ENCODE measurements around the gene APPBP2.
"Not testable (repeated sequence)": the region's sequence is repeated elsewhere in the genome, so short reads cannot be mapped to it uniquely, and the experiment has no call there.

Gene APPBP2, protein sequence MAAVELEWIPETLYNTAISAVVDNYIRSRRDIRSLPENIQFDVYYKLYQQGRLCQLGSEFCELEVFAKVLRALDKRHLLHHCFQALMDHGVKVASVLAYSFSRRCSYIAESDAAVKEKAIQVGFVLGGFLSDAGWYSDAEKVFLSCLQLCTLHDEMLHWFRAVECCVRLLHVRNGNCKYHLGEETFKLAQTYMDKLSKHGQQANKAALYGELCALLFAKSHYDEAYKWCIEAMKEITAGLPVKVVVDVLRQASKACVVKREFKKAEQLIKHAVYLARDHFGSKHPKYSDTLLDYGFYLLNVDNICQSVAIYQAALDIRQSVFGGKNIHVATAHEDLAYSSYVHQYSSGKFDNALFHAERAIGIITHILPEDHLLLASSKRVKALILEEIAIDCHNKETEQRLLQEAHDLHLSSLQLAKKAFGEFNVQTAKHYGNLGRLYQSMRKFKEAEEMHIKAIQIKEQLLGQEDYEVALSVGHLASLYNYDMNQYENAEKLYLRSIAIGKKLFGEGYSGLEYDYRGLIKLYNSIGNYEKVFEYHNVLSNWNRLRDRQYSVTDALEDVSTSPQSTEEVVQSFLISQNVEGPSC

DNA sequence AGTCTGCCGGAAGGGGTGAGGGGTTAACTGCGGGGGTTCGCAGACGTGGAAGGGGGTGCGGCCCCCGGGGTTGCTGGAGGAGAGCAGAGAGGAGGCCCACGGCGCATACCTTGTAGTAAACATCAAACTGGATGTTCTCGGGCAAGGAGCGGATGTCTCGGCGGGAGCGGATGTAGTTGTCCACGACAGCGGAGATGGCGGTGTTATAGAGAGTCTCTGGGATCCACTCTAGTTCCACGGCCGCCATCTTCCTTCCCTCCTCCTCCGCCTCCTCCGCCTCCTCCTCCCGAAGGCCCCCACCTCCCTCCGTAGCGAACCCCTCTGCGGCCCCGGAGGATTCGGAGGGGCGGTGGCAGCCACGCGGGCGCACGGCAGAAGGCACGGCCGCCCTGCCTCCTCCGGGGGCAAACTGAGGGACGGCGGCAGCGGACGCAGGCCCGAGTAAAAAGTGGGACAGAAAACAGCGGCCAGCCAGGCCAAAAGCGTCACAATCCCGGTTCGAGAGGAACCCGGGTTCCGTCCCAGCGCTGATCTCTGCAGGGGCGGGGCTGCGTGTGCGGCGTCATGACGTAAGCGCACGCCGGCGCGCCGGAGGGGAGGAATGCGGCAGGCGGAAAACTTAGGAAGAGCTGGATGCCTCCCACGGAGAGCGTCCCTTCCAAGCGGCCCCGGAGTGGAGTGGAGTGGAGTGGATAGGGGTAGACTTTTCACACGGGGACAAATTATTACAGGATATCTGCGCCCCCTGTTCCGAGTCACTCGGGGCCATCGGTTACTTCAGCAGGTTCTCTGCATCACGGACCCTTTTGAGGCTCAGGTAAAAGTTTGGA lies at the start of gene APPBP2:
APPBP2 (minus strand) TSS at position 558 of the 830 bp plus-strand sequence; CDS start at position 247, 311 bp downstream.
- peak; percentile 79 for DNase-seq (ENCODE audit: low read depth)

DNA sequence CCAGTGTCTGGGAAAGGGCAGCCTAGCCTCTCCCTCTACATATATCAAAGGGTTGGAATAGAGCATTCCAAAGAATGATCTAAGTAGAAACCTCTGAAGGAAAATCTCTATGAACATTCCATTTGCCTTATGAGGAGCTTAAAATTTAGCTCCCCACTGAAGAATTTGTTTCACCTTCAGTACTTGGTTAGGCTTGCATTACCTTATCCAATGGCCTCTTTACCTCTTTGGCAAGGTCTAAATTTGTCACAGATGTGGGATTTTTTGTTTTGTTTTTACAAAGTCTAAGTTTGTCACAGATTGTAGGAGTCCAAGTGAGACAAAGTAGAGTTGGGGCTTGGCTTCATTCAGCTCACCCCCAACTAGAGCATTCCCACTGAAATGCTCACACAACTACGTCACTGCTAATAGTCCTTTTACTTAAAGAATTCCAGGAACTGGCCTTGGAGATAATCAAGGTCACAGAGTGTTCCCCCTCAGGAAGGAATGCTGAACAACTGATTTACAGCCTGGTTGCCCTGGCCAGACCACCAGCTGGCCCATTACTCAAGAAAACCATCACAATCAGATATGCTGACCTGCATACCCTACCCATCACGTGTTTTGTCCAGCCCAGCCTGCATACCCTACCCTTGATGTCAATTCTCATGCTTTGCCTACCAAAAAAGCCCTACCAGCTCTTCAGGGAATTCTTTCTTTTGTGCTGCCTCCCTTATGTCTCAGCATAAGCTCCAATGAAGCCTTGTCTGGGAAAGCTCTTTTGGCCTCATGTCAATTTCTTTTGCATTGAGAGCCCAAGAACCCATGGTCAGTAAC lies 47.4 kb upstream of the APPBP2 start:
- no peak for DNase-seq (ENCODE audit: low read depth)

DNA sequence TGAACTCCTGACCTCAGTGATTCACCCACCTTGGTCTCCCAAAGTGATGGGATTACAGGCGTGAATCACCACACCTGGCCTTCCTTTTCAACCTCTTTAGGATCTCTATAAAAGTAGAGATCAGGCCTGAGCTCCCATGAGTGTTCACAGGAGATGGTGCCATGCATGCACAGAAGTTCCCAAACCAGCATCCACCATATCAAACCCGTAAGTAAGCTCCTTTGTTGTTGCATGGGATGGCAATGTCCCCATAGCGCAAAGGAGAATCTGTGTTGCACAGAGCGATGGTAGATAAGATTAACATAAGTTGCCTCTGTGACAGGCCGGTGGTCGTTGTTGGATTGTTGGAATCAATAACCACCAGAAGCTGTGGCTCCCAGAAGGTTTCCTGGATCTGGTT lies 39.2 kb upstream of the APPBP2 start:
- DNase-seq (ENCODE audit: low read depth): no peak

DNA sequence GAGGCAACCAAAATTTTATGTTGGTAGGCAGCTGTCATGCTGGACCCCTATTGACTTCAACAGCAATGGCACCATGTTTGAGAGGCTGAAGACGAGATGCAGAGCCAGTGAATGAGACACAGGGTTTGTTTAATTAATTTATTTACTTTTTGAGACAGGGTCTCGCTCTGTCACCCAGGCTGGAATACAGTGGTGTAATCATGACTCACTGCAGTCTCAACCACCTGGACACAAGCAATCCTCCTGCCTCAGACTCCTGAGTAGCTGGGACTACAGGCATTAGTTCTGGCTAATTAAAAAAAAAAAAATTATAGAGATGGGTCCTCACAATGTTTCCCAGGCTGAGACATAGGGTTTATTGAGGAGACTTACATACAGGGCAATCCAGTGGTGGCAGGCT lies 37.7 kb upstream of the APPBP2 start:
- no peak for DNase-seq (ENCODE audit: low read depth)

GRCh38 chr17:60562421-60562820 lies 36.4 kb upstream of the APPBP2 start:
- no peak for DNase-seq (ENCODE audit: low read depth)

GRCh38 chr17:60560860-60561257 lies 34.8 kb upstream of the APPBP2 start:
- DNase-seq (ENCODE audit: low read depth): no peak

DNA sequence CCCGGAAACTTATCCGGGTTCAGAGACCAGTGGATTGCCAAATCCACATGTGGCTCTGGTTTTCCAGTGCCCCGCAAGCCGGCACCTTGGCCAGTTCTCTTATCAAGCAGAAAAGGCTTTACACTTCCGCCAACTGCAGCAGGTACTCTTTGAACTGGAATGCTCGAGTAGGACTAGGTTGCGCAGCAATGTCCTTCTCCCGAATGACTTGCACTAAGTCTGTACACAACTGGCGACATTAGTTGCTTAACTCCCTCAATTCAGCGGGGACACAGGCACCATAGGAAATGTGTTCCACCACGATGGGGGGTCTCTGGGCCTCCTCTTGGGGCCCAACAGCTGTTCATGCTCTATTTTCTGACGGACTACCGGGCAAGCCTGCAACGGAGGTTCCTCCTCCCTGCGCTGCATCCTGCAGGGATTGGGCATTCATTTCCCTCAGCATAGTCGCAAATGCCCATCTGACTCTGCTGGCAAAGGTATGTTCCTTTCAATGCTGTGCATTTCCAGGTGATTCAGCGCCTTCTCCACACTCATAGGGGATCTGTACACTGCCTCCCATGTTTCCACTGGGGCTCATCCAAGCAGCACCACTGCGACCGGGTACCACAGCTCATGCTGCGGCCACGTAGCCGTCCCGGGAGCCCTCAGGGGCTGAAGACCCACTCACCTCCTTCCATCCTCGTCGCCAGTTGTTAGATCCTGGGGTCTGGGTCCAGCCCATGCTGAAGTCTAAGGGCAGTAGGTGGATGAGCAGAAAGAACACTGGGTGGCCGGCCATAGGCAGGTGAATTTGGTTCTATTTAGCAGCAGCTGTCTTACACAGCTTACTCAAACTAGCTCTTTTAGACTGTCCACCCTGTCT lies 34.2 kb upstream of the APPBP2 start:
- no peak for DNase-seq (ENCODE audit: low read depth)

DNA sequence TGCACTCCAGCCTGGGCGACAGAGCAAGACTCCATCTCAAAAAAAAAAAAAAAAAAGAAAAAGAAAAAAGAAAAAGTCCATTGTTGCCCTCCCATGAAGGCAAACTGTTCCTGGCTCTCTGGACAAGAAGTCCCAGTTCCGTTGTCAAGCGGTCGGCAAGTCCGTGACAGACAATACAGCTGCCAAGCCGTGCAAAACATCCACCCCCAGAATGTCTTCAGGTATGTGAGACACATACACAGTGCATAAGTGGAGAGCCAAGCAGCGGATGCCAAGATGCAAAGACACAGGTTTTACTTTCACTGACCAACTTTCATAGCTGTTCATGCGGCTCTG lies 33.6 kb upstream of the APPBP2 start:
- DNase-seq (ENCODE audit: low read depth): no peak

- no peak for DNase-seq (ENCODE audit: low read depth)
Measured at GRCh38 chr17:60557805-60558204, 31.8 kb upstream of the APPBP2 start.

- no peak for DNase-seq (ENCODE audit: low read depth)
Measured at GRCh38 chr17:60555786-60556185, 29.7 kb upstream of the APPBP2 start.

- DNase-seq (ENCODE audit: low read depth): peak; percentile 77
Measured at GRCh38 chr17:60554377-60554788, 28.3 kb upstream of the APPBP2 start.

DNA sequence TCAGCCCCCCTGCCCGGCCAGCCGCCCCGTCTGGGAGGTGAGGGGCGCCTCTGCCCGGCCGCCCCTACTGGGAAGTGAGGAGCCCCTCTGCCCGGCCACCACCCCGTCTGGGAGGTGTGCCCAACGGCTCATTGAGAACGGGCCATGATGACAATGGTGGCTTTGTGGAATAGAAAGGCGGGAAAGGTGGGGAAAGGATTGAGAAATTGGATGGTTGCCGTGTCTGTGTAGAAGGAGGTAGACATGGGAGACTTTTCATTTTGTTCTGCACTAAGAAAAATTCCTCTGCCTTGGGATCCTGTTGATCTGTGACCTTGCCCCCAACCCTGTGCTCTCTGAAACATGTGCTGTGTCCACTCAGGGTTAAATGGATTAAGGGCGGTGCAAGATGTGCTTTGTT lies 26.2 kb upstream of the APPBP2 start:
- DNase-seq (ENCODE audit: low read depth): not testable (repeated sequence)

DNA sequence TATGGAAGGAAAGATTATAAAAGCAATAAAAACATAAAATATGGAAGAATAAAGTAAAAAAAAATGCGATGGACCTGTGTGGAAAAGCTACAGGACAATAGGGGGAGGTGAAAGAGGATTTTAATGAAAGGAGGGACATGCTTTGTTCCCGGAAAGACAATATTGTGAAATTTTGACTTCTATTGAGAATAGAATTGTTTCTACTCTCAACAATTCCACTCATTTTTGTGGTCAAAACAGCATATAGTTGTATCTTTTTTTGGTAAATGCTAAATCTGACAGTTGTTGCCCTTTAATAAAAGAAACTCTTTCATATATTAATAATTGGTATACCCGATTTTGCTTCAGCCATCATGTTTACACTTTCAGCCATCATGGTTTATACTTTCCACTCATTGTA lies 22.9 kb upstream of the APPBP2 start:
- DNase-seq (ENCODE audit: low read depth): no peak

DNA sequence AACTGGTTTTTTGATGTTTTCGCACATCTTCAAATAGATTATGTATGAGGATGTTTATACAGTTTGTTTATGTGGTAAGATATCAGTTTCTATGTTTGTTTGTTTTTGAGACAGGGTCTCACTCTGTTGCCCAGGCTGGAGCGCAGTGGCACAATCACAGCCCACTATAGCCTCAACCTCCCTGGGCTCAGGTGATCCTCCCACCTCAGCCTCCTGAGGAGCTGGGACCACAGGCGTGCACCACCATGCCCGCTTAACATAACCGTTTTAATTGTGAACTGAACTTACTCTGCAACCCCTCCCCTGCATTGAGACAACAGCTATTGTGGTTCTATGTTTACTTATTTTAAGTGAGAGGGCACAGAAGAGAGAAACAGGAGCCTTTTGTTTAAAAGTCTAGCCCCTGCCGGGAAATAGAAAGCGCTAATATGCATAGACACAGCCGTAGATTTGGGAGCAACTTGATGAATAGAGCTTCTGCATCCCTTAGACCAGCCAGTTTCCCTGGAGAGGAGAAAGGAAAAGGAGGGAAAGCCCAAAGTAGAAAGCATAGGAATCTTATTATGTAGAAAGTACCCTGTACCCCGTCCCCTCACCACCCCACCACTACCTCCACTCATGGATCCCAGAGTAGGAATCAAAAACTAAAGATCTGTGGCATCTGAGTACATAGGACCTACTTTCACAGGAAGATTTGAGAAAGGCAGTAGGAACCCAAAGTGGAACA lies 19.6 kb upstream of the APPBP2 start:
- DNase-seq (ENCODE audit: low read depth): no peak

GRCh38 chr17:60542071-60542470 lies 16.0 kb upstream of the APPBP2 start:
- DNase-seq (ENCODE audit: low read depth): no peak

GRCh38 chr17:60540460-60540859 lies 14.4 kb upstream of the APPBP2 start:
- no peak for DNase-seq (ENCODE audit: low read depth)

GRCh38 chr17:60539807-60540206 lies 13.8 kb upstream of the APPBP2 start:
- no peak for DNase-seq (ENCODE audit: low read depth)

DNA sequence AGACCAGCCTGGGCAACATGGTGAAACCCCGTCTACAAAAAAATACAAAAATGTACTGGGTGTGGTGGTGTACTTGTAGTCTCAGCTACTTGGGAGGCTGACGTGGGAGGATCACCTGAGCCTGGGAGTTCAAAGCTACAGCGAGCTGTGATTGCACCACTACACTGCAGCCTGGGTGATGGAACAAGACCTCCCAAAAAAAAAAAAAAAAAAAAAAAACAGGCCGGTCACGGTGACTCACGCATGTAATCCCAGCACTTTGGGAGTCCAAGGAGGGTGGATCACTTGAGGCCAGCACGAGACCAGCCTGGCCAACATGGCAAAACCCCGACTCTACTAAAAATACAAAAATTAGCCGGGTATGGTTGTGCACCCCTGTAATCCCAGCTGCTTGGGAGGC lies 12.7 kb upstream of the APPBP2 start:
- DNase-seq (ENCODE audit: low read depth): no peak

GRCh38 chr17:60535382-60536279 lies 9.6 kb upstream of the APPBP2 start:
- DNase-seq (ENCODE audit: low read depth): no peak

Measured in stromal cell of bone marrow (primary cell).